ENCODE data around the gene SGSM2.

DNA sequence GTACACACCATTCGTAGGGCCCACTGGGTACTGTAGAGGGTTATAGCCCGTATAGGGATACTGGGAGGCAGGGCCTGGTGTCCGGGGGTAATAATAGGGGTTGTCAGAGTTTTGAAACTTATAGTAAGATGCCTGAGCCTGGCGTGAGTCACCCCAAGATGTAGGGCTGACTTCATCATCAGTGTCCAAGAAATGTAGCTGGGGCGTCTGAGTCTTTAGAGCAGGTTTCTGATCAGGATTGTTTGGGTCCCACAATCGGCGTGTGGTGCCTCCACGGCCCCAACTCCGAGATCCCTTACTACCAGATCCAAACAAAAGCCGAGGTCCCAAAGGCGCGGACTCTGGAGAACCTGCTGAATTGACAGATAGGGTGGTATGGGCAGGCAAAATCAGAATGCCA lies 38.2 kb upstream of the SGSM2 start:
- TF ChIP-seq, protein P1, sequence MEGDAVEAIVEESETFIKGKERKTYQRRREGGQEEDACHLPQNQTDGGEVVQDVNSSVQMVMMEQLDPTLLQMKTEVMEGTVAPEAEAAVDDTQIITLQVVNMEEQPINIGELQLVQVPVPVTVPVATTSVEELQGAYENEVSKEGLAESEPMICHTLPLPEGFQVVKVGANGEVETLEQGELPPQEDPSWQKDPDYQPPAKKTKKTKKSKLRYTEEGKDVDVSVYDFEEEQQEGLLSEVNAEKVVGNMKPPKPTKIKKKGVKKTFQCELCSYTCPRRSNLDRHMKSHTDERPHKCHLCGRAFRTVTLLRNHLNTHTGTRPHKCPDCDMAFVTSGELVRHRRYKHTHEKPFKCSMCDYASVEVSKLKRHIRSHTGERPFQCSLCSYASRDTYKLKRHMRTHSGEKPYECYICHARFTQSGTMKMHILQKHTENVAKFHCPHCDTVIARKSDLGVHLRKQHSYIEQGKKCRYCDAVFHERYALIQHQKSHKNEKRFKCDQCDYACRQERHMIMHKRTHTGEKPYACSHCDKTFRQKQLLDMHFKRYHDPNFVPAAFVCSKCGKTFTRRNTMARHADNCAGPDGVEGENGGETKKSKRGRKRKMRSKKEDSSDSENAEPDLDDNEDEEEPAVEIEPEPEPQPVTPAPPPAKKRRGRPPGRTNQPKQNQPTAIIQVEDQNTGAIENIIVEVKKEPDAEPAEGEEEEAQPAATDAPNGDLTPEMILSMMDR (IDR thresholded peaks at IDR 0.05): no peak
- TF ChIP-seq POLR2A (IDR thresholded peaks at IDR 0.05): no peak

Measured in gastroesophageal sphincter (tissue), 3 donors.